ENCODE results near the gene FZD4. TPM values are rescaled to one million over a fixed set of nuclear protein-coding genes. Genes with fewer than 3 reads are reported as not detected.
"Not testable (repeated sequence)": the region's sequence is repeated elsewhere in the genome, so short reads cannot be mapped to it uniquely, and the experiment has no call there.

Gene FZD4
- total RNA-seq, 1 experiment from 2014 or later = 1.9 TPM

DNA sequence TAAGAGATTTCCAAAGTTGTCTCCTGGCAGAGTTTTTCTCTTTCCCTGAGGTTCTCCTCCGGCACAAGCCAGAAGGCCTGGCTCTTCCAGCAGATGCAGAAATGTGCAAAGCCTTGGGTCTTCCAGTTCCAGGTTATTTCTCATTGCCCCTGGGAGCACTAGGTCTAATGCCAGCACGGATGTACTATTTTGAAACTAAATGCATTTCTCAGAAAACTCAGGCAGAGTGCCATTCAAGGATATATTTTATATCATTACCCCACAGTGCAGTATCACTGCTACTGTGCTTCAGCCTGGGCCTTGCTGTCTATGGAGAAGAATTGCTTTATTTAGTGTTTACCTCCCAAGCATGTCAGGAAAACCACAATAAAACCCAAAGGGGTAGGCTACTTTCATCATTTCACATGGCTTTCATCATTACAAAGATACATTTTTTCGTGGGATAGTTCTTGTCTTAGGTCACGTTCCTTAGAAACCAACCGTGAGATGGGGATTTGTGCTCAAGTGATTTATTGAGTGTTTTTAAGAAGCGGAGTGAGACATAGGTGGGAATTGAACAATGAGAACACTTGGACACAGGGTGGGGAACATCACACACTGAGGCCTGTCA lies 22.4 kb upstream of the FZD4 start:
- no peak for DNase-seq (ENCODE audit: low read depth)

GRCh38 chr11:86972734-86973133 lies 17.5 kb upstream of the FZD4 start:
- no peak for DNase-seq (ENCODE audit: low read depth)

DNA sequence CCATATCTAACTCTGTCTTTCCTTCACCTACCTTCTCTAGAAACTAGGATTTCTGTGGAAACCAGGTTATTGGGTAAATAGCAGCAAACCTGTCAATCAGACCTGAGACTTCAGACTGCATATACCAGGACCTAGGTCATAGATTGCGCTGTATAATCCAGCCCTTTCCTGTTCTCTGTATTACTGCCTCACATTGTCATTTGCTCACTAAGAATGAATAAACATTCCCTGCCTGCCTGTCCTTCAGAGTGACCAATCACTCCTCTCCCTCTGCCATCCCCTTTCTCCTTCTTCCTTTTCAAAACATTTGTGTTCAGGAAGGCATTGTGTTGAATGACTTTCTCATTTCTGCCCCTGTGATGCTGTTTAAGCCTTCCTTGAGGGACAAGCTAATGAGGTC lies 14.1 kb upstream of the FZD4 start:
- no peak for DNase-seq (ENCODE audit: low read depth)

- not testable (repeated sequence) for DNase-seq (ENCODE audit: low read depth)
Measured at GRCh38 chr11:86967601-86968000, 12.4 kb upstream of the FZD4 start.

GRCh38 chr11:86957976-86958646 lies 2.9 kb upstream of the FZD4 start:
- DNase-seq (ENCODE audit: low read depth) = no peak

- no peak for DNase-seq (ENCODE audit: low read depth)
Measured at GRCh38 chr11:86956905-86957195, 1.7 kb upstream of the FZD4 start.

DNA sequence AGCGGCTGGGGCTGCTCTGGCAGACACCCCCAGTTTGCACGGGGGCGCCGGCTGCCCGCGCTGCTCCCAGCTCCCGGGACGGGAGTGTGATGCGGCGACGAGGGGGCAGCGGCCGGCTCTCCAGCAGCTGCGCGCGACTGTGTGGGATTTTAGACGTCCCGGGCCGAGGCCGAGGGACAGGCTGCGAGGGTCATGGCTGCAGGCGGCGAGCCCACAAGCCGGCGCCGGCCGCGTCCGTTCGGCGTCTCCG lies 159 bp downstream of the FZD4 start:
- DNase-seq (ENCODE audit: low read depth) = no peak

DNA sequence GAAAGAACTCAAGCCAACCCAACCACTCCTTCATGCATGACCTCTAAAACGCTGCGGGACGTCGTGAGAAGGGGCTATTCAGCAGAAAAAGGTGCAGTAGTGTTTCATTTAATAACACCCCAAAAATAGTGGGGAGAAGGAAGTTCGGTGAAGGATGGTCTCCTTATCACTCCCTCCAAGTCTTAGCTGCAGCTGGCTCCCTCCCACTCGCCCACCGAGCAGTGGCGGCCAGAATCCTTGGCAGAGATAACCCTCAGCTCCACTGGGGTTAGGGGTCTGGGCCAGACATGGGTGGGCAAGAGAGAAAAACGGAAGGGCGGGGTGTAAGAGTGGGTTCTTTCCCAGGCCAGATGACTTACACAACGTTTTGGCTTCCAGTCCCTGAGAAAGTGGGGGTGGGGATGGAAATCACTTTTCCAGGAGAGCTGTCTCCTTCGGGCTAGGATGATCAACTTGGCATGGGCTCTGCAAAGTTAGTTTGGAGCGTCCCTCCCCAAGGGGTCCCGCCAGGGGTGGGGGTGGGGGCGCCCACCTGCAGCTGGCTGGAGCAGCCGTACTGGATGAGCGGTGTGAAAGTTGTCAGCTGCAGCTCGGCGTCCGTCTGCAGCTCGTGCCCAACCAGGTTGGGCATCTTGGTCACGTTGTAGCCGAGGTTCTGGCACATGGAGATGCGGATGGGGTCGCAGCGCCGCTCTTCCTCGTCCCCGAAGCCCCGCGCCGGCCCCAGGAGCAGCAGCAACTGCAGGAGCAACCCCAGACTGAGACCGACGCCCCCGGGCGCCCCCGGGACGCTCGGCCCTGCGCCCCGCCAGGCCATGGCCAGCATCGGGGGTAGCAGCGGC lies 705 bp downstream of the FZD4 start:
- DNase-seq (ENCODE audit: low read depth) = peak; percentile 34

DNA sequence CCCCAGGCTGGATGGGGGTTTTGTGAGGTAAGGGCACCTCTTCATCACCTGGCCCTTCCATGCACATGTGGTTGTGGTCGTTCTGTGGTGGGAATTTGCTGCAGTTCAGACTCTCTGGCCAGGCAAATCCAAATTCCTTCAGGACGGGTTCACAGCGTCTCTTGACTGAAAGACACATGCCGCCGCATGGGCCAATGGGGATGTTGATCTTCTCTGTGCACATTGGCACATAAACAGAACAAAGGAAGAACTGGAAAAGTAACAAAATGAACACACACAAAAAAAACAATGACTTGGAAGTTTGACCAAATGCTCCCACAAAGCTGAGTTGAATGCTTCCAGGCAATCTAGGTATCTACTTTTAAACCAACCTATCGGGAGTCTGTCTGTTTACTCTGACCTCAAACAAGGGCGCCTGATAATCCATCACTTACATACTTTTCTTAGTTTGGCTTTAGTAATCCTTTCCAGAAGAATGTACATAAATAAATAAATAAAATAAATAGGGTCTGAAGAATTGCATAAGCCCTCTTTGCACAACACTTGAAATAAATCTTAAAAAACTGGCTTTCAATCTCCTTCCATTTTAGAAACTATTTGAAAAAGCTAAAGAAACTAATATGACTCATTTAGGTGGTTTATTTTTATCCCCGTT lies 2.8 kb downstream of the FZD4 start:
- no peak for DNase-seq (ENCODE audit: low read depth)

DNA sequence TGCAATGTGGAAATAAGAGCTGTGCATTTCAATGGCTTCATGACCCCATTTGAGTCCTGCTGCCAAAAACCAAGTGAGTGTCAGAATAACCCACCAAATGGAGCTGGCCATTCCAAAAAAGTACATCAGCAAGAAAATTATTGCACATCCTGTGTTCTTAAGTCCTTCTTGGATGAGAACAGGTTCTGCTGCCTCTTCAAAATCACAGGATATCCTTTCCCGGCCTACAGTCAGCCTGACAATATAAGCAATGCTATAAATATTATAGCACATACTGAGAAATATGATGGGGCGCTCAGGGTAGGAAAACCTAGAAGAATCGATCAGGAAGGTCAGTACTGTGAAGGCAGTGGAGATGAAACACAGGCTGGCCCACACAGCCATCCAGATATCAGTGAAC lies 3.5 kb downstream of the FZD4 start:
- no peak for DNase-seq (ENCODE audit: low read depth)

DNA sequence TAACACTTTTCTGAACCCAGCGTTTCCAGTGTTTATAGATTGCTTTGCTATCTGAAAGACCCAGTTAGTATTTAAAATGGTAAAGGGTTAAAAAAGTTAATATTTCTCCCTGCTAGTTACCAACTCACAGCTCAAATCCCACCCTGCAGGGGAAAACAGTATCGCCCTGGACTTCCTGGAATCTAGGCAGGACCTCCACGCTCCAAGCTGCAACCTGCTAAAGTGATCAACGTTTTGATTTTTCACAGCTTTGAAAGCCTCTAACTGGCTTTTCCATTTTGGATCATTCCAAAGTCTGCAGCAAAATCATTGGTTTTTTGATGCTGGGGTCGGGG lies 4.6 kb downstream of the FZD4 start:
- no peak for DNase-seq (ENCODE audit: low read depth)

DNA sequence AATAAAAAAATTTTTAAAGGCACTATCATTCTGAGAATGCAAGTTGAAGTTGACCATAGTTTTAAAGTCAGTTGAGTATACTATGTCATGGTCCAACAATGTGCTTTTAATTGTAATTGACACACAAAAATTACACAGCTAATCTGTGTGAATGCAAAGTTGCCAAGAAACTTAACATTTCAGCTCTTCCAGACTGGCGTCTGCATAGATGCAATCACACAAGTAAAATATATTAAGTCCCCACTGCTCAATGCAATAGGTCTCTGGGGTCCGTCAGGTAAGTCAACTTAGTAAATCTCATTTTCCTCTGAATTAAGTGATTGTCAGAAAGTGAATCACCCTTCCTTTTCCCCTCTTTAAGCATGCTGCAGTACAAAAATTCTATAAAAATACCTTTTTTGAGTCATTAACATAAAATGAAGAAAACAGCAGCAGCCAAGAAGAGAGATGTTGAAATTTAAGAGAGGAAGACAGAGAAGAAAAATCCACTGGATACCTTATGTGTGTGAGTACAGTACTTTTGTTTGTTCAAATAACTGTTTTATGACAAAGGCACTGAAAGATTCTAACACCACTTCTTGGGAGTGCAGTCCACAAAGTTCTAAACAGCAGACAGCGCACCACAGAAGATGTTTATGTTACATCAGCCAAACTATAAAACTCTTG lies 5.1 kb downstream of the FZD4 start:
- DNase-seq (ENCODE audit: low read depth) = no peak

GRCh38 chr11:86948733-86949132 lies 6.5 kb downstream of the FZD4 start:
- no peak for DNase-seq (ENCODE audit: low read depth)

GRCh38 chr11:86947541-86947940 lies 7.7 kb downstream of the FZD4 start:
- no peak for DNase-seq (ENCODE audit: low read depth)

GRCh38 chr11:86943505-86943904 lies 11.7 kb downstream of the FZD4 start:
- DNase-seq (ENCODE audit: low read depth) = not testable (repeated sequence)

GRCh38 chr11:86941871-86942599 lies 13.2 kb downstream of the FZD4 start:
- no peak for DNase-seq (ENCODE audit: low read depth)

GRCh38 chr11:86941077-86941870 lies 13.9 kb downstream of the FZD4 start:
- DNase-seq (ENCODE audit: low read depth) = no peak

- peak; percentile 34 for DNase-seq (ENCODE audit: low read depth)
Measured at GRCh38 chr11:86940122-86940777, 14.9 kb downstream of the FZD4 start.

- peak; percentile 34 for DNase-seq (ENCODE audit: low read depth)
Measured at GRCh38 chr11:86938900-86939880, 16.0 kb downstream of the FZD4 start.

All from Daoy (cell line).